HG02852 (cell line): ENCODE measurements around the gene LINC01488.

Source experiments
- ATAC-seq: cut with Tn5 transposase; IDR thresholded peaks from one replicate; pipeline ENCODE4 v1.9.1; 2021; ENCODE audit warnings: mild to moderate bottlenecking, moderate library complexity; ENCODE audit not compliant: unreplicated experiment

The LINC01488 gene

GRCh38 chr11:69462106-69462951 lies 19.1 kb upstream of the LINC01488 start:
- no peak for ATAC-seq

DNA sequence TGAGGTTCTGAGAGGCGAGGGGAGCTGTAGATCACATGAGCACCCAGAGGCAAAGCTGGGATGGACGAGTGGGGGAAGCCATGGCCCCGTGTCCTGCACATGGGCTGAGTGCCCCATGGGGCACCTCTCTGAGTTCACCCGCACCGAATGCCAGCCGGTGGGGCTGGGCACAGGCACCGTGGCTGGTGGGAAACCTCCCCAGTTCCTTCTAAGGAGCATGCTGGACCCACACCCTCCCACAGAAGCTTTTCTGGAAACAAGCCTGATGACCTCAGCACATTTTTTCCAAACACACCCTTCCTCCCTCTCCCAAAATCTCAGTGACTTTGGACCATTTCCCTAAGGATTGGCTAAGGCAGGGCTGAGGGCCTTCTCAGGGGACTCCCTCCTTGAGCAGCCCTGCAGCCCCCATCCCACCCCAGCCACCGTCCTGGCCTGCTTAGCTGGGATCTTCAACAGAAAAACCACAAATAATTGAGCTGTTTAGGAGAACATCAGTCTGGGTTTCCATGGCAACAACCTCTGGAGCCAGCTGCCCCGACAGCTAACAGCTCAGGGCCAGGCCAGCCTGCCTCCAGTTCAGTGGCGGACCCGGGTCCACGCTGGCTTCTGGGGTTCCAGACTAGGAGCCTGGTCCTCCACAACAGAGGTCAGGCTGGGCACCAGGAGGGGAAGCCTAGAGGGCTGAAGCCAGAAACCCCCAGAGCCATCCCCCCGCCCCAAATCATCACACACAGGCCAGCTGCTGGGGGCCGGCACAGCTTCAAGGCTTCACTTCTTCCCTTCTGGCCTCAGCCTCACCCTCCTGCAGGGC lies 18.1 kb upstream of the LINC01488 start:
- ATAC-seq: no peak

- no peak for ATAC-seq
Measured at GRCh38 chr11:69463995-69464960, 17.2 kb upstream of the LINC01488 start.

DNA sequence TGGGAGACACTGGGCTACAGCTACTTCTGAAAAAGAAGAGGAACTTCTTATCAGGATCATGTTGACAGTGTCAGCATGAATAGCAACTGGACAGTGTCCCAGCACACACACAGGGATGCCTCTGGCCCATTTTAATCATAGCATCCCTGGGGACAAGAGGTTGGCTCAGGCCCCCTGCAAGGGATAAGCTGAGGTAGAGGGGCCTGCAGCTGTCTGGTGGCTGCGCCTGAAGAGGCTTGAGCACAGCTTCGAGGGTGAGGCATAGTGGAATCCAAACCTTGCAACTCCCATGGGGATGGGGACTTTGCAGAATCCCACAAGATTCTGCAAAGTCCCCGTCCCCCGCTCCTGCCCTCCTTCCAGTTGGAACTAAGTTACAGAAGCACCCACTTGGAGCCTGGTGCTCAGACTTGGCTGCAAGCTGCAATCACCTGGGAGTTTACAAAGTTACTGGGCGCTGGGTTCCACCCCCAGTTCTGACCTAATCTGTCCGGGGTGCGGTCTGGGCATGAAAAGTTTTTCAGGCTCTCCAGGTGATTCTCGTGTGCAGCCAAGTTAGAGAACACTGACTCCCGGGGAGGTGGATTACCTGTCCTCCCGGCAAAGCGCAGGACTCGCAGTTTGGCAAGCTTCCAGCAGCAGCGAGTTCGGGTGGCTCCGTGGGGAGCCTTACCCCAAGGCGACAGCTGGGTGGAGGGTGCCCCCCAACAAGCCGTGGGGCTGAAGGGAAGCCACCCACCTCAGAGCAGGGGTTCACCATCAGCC lies 16.0 kb upstream of the LINC01488 start:
- no peak for ATAC-seq

DNA sequence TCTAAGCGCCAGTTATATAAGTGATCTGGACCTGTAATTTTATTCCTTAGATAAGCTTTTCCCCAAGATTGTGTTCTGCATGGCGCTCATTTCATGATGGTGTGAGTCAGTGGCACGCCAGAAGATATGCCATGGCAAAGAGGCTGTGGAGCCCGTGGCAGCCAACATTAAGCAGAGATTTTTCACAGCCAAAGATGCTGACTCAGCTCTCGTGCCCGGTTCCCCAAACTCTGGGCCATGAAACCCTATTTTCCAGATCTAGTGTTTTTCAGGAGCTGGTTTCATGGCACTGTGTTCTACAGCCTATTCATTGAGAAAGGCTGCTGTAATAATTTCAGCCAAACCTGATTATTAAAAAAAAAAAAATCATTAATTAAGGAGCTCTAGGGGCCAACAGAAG lies 15.4 kb upstream of the LINC01488 start:
- no peak for ATAC-seq

- ATAC-seq: no peak
Measured at GRCh38 chr11:69467196-69467595, 14.3 kb upstream of the LINC01488 start.

DNA sequence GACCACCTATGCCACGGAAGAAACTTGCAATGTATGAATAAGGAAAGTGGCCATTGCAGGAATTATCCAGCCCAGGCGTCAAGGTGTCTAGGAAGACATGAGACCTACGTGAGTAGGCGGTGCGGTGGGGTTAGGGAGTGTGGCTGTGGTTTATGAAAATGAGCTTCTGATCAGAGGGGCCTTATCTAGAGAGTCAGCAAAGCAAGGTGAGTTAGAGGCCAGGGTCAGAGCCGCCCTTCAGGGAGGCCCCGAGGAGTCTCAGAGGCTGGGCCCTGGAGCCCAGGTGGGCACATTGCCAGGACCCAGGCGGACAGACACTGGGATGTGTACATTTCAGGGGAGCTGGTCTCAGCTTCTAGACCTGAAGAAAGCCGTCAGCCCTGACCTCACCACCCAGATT lies 13.8 kb upstream of the LINC01488 start:
- ATAC-seq: no peak

DNA sequence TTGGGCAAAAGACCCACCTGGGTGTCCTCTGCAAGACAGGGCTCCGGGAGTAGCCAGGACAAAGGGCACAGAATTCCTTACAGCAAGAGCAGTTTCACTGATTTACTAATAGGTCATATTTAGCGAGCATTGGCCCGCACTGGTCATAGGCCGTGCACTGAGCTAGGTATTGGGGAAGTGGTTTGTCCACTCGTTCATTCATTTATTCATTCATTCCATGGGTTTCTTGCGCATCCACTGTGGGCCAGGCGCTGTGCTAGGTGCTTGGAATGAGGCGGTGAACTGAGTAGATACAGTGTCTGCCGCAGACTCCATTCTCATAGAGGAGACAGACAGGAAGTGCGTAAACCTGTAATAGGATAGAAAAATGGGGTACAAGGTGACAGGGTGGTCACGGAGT lies 13.2 kb upstream of the LINC01488 start:
- ATAC-seq: no peak

GRCh38 chr11:69468911-69469885 lies 12.3 kb upstream of the LINC01488 start:
- ATAC-seq: no peak

- ATAC-seq: no peak
Measured at GRCh38 chr11:69470301-69470700, 11.2 kb upstream of the LINC01488 start.

DNA sequence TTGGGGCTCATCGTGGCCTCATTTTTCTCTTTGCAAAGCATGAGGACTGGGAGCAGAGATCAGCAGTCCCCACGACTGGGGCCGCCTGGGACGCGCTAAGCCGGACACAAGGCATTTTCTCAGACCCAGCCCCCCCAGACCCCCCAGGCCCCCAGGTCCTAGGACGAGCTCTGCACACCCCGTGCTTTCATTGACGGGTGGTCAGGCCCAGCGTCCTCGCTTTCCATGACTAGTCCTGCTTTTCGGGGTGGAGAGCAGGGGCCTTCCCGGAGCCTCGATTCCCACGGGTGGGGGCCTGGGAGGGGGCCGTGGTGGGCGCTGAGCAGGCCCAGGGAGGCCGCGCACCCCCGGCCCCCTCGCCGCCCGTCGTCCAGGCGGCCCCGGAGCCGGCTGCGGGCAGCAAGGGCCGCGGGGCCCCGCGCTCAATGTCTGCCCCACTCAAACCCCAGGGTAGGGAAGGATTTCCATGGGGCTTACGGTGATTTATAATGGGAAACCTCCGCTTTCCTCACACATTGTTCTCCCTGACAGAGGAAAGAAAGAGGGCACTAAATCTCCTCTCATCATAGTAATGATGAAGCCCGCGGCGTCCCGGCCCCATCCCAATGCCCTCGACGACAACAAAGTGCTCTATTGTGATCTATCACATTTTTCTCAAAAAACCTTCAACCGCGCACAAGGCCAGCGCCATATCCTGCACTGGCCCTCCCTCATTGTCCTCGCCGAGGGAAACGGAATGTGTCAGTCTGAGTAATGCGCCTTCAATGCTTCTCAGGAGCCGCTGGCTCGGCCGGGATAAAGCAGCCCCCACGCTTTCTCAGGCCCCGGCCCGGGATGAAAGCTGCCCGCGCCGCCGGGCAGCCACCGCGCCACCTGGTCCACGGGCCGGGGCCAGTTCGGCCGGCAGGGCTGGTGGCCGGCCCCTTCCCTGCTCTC lies 10.4 kb upstream of the LINC01488 start:
- ATAC-seq: no peak

- ATAC-seq: no peak
Measured at GRCh38 chr11:69471729-69472540, 9.5 kb upstream of the LINC01488 start.

- no peak for ATAC-seq
Measured at GRCh38 chr11:69472541-69473275, 8.8 kb upstream of the LINC01488 start.

DNA sequence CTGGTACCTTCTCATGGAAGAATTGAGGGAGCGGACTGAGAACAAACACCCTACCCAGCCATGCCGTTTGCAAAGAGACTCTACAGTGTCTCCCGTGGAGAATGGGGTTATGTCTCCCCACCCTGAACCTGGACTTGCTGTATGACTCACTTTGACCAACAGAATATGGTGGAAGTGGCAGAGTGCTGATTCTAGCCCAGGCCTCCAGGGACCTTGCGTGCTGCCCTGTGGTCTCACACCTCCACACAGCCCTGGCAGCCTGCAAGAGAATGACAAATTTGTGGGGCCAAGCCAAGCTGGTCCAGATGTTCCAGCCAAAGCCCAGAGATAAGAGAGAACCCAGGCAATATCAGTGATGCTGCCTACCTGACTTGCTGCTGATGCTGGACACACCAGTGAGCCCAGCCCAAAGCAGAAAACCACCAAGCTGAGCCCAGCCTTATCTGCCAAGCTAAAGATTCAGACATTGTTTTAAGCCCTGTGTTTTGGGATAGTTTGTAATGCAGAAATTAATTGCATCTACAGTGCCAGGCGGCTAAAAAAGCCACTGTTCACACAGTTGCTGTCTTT lies 8.1 kb upstream of the LINC01488 start:
- no peak for ATAC-seq

DNA sequence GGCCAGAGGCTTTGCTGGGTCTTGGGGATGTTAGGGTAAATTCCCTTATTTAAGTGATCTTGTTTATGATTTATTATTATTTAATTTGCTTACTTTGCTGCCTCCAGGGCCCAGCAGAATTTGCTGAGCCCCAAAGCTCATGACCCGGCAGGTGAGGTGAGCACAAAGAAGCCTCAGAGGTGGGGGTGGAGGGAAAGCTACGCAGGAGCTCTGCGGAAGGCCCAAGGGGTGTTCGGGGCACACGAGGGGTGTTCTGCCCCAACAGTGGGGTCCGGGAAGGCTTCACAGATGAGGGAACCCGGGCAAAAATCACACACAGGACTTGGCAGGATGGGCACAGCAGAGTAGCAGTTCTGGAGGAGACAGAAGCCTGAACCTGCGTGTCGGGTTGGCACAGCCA lies 6.7 kb upstream of the LINC01488 start:
- no peak for ATAC-seq
